GM15510 (cell line): ENCODE results near the gene CLN5.

Experiments
- POLR2A ChIP-seq: IDR thresholded peaks from 3 replicates; pipeline ENCODE4 v1.6.1; 2011; ENCODE audit warnings: borderline replicate concordance; ENCODE audit not compliant: insufficient read length; ENCODE audit errors: extremely low read depth

Gene CLN5

DNA sequence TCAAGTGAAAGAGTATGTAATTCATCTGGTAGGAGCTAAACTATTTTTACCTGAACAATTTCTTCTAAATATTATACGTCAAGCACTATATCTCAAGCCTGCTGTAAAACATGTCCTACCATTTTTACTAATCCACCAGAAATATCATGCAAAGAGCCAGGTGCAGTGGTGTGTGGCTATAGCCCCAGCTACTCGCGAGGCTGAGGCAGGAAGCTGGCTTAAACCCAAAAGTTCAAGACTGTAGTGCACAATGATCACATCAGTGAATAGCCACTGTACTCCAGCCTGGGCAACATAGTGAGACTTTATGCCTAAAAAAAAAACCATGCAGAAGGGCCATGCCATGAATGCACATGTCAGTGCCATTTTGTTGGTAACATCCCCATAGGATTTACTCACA, 20.7 kb upstream of the CLN5 start:
- TF ChIP-seq POLR2A: no peak

DNA sequence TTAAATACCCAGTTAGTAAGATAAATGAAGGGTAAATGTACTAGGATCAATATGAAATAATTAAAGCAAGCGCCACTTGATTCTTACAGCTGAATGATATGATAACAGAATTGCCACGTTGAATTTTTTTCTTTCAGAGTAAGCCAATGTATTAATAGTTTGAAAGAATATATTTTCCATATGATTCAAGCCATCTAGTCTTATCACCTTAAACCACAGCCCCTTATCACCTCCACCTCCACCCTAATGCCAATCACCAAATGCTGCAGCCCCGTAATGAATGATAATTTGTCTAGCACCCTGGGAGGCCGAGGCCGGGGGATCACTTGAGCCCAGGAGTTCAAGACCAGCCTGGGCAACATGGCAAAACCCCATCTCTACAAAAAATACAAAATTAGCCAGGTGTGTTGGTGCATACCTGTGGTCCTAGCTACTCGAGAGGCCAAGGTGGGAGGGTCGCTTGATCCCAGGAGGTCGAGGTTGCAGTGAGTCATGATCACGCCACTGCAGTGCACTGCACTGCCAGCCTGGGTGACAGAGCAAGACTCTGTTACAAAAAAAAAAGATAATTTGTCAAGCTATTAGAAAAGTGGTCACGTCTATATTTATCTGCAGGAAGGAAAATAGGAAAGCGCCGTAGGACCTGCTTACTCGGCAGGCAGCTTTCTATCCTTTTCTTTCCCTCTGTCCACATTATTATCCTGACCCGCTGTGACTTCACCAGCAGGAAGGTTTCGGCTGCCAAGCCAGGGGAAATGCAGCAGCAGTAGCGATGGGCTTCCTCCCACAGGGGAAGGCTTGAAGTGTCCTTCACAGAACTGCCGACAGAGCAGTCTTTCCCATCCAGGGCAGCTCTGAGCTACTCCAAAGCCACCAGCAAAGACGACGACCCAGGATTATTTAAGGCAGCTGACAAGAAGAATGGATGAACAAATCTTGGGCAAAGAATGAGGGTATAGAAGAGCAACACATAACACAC, 19.7 kb upstream of the CLN5 start:
- no peak for TF ChIP-seq POLR2A

DNA sequence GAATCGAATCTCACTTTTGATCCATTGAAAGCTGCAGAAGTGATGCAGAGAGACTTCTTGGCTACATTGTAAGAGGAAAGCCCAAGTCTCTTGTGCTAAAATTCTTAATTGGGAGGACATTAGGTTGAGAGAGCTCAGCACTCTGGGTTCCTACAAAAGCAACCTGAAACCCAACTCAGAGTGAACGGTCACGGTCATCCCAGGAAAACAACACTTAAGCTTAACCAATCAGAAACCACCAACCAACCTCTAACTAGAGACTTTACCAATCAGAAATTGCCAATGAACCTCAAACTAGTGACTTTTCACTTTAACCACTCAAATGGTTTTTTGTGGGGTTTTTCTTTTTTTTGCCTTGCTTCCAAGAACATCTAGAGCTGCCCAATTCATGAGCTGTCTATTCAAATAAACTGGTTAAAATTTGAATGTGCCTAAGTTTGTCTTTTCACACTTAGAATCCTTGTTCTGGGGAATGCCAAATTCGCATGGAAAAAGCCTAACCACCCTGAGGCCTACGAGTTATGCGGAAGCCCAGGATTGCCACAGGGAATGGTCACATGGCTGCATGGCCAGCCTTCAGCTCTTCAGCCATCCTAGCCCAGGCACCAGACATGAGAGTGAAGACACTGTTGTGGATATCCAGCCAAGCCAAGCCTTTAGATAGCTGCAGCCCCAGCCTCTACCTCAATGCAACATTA, 17.8 kb upstream of the CLN5 start:
- no peak for TF ChIP-seq POLR2A

DNA sequence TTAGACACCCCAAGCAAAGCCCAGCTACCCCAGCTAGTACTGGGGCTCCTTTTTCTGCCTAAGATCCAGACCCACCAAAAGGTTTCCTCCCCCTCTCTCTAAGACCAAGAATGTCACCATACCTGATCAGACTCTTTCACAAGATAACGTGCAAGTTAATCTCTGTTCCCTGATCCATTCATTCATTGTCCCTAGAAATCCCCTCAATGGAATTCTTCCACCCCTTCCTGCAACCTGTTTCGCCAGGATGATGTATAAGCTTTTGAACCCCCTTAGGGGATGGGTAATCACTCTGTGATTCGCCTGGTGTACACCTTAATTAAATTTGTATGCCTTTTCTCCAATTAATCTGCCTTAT, 17.3 kb upstream of the CLN5 start:
- TF ChIP-seq POLR2A: no peak

DNA sequence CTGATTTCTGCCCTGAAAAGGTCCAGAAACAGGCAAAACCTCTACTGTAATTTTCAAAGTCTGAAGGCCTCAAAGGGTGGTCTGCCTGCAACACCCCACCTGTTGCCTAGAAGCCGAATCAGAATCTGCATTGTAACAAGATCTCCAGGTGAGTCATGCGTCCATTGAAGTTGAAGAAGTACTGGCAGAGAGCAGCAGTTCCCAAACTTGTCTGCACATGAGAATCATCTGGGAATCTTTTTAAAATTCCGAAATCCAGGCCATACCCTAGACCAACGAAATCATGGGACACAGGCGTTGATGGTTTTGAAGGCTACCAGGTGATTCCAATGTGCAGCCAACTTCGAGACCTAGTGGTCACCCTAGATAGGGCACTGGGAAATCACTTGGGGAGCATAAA, 16.0 kb upstream of the CLN5 start:
- no peak for TF ChIP-seq POLR2A

DNA sequence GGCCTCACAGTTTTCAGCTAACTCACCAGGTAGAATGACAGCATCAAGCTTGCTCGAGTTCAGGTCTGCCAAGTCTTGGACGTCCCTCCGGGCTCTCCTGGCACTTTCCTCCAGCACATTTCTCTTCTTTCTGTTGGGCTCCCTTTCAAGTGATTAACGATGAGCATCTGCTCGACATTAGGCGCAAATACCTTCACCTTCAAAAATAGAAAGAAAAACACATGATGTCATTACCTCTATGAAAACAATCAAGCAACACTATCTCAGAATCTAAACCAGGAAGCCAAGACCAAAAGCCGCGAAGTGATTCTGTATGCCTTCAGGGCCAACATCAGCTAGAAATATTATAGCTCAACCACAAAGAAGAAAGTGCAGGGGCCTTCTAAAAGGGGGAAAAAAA, 15.4 kb upstream of the CLN5 start:
- TF ChIP-seq POLR2A: no peak

DNA sequence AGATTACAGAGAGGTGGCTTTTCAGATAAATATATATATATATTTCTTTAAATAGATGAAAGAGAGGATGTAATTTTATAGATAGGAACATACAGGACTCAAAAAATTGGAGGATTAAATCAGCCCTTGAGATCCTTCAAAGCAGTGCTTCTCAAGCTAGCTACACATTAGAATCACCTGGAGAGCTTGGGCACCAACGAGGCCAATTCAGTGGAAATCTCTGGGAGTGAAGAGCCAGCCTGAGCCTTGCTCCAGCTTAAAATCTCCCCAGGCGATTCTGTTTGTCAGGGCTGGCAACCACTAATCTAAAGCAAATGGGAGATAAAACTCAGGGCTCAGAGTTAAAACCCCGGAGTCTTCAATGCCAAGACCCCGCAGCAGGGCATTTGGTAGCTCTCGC, 15.0 kb upstream of the CLN5 start:
- no peak for TF ChIP-seq POLR2A

DNA sequence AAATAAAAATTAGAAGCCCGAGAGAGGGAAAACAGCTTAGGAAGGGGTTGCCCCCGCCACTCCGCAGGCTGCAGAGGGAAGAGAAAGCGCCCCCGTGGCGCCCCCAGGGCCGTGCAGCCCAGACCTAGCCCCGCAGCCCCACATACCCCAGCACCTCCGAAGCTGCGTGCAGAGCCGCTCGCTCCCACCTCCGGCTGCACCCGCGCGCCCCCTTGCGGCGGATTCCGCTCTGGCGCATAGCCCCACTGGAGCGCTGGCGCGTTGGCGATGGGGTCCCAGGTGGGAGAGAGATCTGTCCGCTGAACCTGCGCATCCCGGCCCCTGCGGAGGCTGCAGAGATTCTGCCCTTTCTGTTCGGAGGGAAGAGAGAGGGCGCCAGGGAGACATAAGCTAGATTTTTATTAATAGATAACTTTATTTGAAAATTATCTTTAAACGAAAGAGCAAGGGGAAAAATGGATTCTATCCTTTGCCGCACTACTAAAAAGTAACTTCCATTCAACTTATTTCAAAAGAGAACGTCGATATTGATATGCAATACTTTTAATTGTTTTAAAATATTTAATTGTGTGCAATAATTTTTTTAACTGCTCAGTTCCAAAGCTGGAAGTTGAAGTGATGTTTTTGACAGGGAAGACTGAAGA, 11.7 kb upstream of the CLN5 start:
- no peak for TF ChIP-seq POLR2A

DNA sequence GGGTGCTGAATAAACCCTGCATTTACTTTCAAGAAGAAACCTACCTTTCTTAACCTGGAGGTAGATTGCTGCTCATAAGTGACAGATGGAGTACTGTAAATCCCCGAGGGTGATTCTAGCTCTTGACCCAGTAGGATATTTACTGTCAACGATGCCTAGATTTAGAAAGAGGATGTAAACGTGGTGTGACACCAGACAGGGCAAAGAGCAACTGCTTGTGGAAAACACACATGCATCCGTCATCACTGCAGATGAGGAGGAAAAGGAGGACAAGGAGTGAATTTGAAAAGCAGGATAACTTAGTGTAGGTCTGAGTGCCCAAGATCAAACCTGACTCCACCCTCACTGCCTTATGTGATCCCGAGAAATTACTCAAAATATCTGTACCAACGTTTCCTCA, 9.8 kb upstream of the CLN5 start:
- no peak for TF ChIP-seq POLR2A

DNA sequence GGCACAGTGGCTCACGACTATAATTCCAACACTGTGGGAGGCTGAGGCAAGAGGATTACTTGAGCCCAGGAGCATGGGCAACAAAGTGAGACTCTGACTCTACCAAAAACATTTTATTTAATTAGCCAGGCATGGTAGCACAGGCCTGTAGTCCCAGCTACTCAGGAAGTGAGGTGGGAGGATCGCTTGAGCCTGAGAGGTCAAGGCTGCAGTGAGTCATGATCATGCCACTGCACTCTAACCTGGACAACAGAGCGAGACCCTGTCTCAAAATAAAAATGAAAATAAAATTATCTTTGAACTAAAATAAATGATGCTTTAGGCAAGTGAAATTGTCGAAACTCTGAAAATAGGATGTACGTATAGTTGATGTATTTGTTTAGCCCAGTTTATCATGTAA, 8.2 kb upstream of the CLN5 start:
- no peak for TF ChIP-seq POLR2A

DNA sequence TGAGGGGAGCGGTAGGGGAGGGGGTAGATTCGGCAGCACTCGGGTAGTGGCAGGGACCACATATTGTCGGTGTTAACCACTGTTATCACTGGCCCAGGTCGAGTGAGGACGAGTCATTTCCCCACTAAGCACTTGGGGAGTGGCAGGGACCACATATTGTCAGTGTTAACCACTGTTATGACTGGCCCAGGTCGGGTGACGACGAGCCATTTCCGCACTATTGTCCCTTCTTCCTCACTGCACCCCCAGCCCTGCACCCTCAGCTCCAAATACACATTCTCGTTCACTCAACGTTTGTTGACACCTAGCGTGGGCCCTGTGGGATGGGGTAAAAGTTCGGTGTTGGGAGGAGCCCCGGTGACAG, 467 bp upstream of the CLN5 start:
- no peak for TF ChIP-seq POLR2A

DNA sequence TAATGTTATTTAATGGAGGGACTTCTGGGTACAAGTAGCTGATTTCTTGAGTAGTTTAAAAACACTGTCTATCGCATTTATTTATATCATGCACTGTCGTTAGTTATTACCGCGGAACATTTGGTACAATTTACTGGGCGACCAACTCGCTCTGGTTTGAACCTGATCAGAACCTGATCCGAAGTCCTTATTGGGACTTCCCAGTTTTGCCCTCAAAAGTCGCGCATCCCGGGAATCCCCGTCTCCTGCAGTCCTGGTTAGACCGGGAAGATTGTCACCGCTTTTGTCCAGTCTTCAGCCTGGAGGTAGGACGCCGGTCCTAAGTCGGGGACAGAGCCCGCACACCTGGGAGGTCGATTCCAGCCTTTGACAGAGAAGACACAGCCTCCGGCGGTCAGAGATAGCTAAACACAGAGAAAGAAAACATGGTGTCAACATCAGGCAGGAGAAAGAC, 694 bp downstream of the CLN5 start:
- TF ChIP-seq POLR2A: no peak

DNA sequence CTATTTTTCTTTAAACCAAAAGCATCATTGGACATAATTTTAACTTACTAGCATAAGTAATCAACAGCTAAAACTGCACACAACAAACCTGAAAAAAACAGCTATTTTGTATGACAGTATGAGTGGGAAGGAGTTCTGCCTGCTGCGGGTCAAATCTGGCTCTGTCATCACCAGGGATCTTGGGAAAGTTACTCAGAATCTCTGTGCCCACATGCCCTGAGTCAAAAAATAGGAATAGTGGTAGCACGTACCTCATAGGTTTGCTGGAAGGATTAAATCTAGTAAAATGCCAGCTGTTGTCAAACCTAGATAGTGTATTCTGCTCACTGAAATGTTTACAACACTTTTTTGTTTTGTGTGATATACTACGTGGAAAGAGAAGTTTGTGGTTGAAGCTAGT, 1.1 kb downstream of the CLN5 start:
- no peak for TF ChIP-seq POLR2A

DNA sequence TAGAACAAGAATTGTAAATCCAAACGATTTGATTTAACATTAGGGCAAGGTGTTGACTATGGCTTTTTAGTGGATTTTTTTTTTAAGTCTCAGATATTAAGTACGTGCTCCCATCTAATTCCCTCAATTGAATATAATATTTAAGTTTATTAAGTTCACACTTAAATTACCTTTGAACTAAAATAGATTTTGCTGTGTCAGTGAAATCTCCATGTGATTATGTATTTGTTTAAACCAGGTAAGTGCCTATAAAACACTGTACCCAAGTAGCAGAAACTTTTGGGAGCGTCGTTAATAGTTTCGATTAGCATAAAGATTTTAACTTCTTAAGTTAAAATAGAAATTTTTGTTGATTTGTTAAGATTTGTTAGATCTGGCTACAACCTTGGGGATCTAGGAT, 1.6 kb downstream of the CLN5 start:
- no peak for TF ChIP-seq POLR2A

DNA sequence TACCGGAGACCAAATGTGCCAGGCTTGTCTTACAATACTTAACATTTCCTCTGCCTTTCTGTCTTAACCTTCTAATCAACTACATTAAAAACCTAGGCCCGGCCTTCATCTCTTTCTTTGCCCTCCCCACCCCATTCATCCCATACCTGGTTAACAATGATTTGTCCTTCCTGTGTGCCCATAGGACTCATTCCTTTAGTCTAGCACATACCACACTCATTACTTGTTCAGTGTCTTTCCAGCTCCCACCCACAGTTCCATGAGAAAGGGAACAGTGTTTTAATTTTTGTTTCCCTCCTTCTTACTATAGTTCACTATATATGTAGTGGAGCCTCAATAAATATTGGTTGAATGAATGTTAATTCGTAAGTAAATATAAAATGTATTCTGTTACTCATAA, 2.4 kb downstream of the CLN5 start:
- no peak for TF ChIP-seq POLR2A
